Transverse colon (tissue), 4 donors: ENCODE data around the gene TARM1.

Source experiments
- CTCF ChIP-seq, 5 experiments: fragments of 200-600 bp in 3 of 5; fragments of 450-650 bp in 2 of 5; sonication (generic) in 3 of 5; IDR thresholded peaks; 1 replicate in 2 of 5; 2 replicates in 3 of 5; pipeline ENCODE4 v1.5.1; 2016 to 2017; ENCODE audit warnings: antibody characterized with exemption in 5 of 5, inconsistent platforms in 3 of 5, mild to moderate bottlenecking in 2 of 5, moderate library complexity in 1 of 5
- EP300 ChIP-seq: sonication (generic); formaldehyde crosslinking; IDR thresholded peaks from one replicate; pipeline ENCODE4 v1.6.1; 2017; ENCODE audit warnings: antibody characterized with exemption, low read depth
- POLR2AphosphoS5 ChIP-seq, 3 donors: sonication (generic); formaldehyde crosslinking; IDR thresholded peaks; one replicate each; pipeline ENCODE4 v1.6.1; 2016; ENCODE audit warnings: antibody characterized with exemption in 3 of 3

- no peak for TF ChIP-seq EP300
- TF ChIP-seq CTCF (IDR thresholded peaks at IDR 0.05) = no peak
- no peak for TF ChIP-seq POLR2AphosphoS5 (IDR thresholded peaks at IDR 0.05)
Measured at GRCh38 chr19:54024660-54025059, 56.5 kb downstream of the TARM1 start.
